ENCODE results near the gene ZFYVE28. TPM values are rescaled to one million over a fixed set of nuclear protein-coding genes. Genes with fewer than 3 reads are reported as not detected.

Gene ZFYVE28
- total RNA-seq, 1 experiment from 2014 or later, result 19.2 TPM

GRCh38 chr4:2263926-2264321, 154.5 kb downstream of the ZFYVE28 start:
- no peak overlapping the region for H3K4me2 ChIP-seq (ENCODE audit: low read length)
- H3K4me3 ChIP-seq (replicated peaks in 1 of 2; ENCODE audit: low read depth in 1 of 2, low read length in 2 of 2), result no peak overlapping the region
- RAD21 ChIA-PET (ENCODE audit: low non-redundant PET in 1 of 2, low total read pairs in 2 of 2, uncharacterized antibody in 2 of 2, unreplicated experiment in 2 of 2), result no interaction called here
- peaks cover 9 to 15% of the 10 kb centered on the region in 2 experiments; a peak in 3 of 4 replicates for H3K4me1 ChIP-seq (ENCODE audit: control insufficient read depth in 1 of 2, insufficient read depth in 2 of 2, low read length in 2 of 2)
- intact Hi-C loops (cut with micrococcal nuclease), result loop anchor here (5.0 kb wide), 1 partner anchor 148 kb away; no protein-coding TSS in a partner anchor
- BruUV-seq (replicated peaks), result no TSS peak
- POLR2A ChIA-PET, result no interaction called here
- H3K9me3 ChIP-seq (ENCODE audit: control insufficient read depth in 1 of 2, insufficient read depth in 1 of 2, low read depth in 1 of 2, low read length in 2 of 2), result no peaks in the 10 kb centered on the region
- DNase-seq (ENCODE audit: low read depth, low spot score) (no peak), ATAC-seq (no peak)
- no peaks in the 10 kb centered on the region for H3K27me3 ChIP-seq (ENCODE audit: insufficient read depth, low read length)
- TF ChIP-seq ZNF274 (IDR thresholded peaks at IDR 0.05; ENCODE audit: low read depth, low read length) (no peak), SP1 (IDR thresholded peaks at IDR 0.05; ENCODE audit: low read depth) (no peak), ATF3 (IDR thresholded peaks at IDR 0.05) (no peak), REST (IDR thresholded peaks at IDR 0.05; ENCODE audit: low read depth) (no peak), SRF (IDR thresholded peaks at IDR 0.05; ENCODE audit: low read depth) (no peak), FOSL1 (IDR thresholded peaks at IDR 0.05; ENCODE audit: low read depth) (no peak), CEBPB (IDR thresholded peaks at IDR 0.05; ENCODE audit: low read depth) (no peak), RAD21 (IDR thresholded peaks at IDR 0.05; ENCODE audit: low read depth) (no peak), SIN3A (IDR thresholded peaks at IDR 0.05; ENCODE audit: low read depth) (no peak), YY1 (IDR thresholded peaks at IDR 0.05; ENCODE audit: extremely low read depth, insufficient replicate concordance, low read depth, low read length) (no peak)
- CTCF ChIA-PET, result no interaction called here
- H2AFZ ChIP-seq (ENCODE audit: low read depth, low read length, poor library complexity, severe bottlenecking), result no peak overlapping the region
- no peaks in the 10 kb centered on the region for H3K36me3 ChIP-seq (ENCODE audit: control insufficient read depth in 1 of 2, insufficient read depth in 2 of 2, low read length in 2 of 2)
- H4K20me1 ChIP-seq (ENCODE audit: insufficient read depth), result no peaks in the 10 kb centered on the region
- H3K9me2 ChIP-seq (ENCODE audit: insufficient read depth), result no peaks in the 10 kb centered on the region
- no peaks in the 10 kb centered on the region for H3K79me2 ChIP-seq (ENCODE audit: insufficient read depth, low read length)
- H3K9ac ChIP-seq (ENCODE audit: low read length), result no peak overlapping the region
- no peak overlapping the region; the same call in 1 of the 2 replicates for H3K27ac ChIP-seq (ENCODE audit: low read depth, low read length)

Data from HCT116 (cell line).